22Rv1 (cell line): ENCODE data around the gene MIPOL1.
A peak's percentile ranks its signal among the peaks of the same experiment; 100 is the strongest.
"Not testable (repeated sequence)": the region's sequence is repeated elsewhere in the genome, so short reads cannot be mapped to it uniquely, and the experiment has no call there.

Source experiments
- H3K27ac ChIP-seq: fragments of 450-650 bp; 2 replicates; pipeline ENCODE4 v1.5.1; 2017
- CTCF ChIP-seq: fragments of 450-650 bp; IDR thresholded peaks from 2 replicates; pipeline ENCODE4 v1.5.1; 2017; ENCODE audit warnings: mild to moderate bottlenecking
- ZFX ChIP-seq: fragments of 450-650 bp; IDR thresholded peaks from 2 replicates; pipeline ENCODE4 v1.6.1; 2017; ENCODE audit warnings: antibody characterized with exemption, borderline replicate concordance

Gene MIPOL1

GRCh38 chr14:37275963-37276362 lies 78.2 kb downstream of the MIPOL1 start:
- TF ChIP-seq CTCF (no peak), ZFX (no peak)
- no peak overlapping the region for H3K27ac ChIP-seq

- TF ChIP-seq ZFX (no peak), CTCF (no peak)
- H3K27ac ChIP-seq: peak overlapping the region; percentile 76
Measured at GRCh38 chr14:37278636-37279538, 81.2 kb downstream of the MIPOL1 start.

GRCh38 chr14:37279818-37280217 lies 82.1 kb downstream of the MIPOL1 start:
- TF ChIP-seq CTCF: no peak
- no peak for TF ChIP-seq ZFX
- peak overlapping the region; percentile 76 for H3K27ac ChIP-seq

- TF ChIP-seq CTCF: no peak
- TF ChIP-seq ZFX: no peak
- no peak overlapping the region for H3K27ac ChIP-seq
Measured at GRCh38 chr14:37284760-37285159, 87.0 kb downstream of the MIPOL1 start.

- H3K27ac ChIP-seq: no peak overlapping the region
- TF ChIP-seq CTCF (no peak), ZFX (no peak)
Measured at GRCh38 chr14:37285220-37285619, 87.5 kb downstream of the MIPOL1 start.

GRCh38 chr14:37289688-37290087 lies 92.0 kb downstream of the MIPOL1 start:
- H3K27ac ChIP-seq: no peak overlapping the region
- TF ChIP-seq CTCF (no peak), ZFX (no peak)

- not testable (repeated sequence) for H3K27ac ChIP-seq
Measured at GRCh38 chr14:37295262-37295661, 97.5 kb downstream of the MIPOL1 start.

- no peak for TF ChIP-seq ZFX
- TF ChIP-seq CTCF: no peak
- H3K27ac ChIP-seq: no peak overlapping the region
Measured at GRCh38 chr14:37311252-37311651, 113.5 kb downstream of the MIPOL1 start.
